ENCODE results near the gene REEP6.
"Not testable (repeated sequence)": the region's sequence is repeated elsewhere in the genome, so short reads cannot be mapped to it uniquely, and the experiment has no call there.

REEP6 gene

DNA sequence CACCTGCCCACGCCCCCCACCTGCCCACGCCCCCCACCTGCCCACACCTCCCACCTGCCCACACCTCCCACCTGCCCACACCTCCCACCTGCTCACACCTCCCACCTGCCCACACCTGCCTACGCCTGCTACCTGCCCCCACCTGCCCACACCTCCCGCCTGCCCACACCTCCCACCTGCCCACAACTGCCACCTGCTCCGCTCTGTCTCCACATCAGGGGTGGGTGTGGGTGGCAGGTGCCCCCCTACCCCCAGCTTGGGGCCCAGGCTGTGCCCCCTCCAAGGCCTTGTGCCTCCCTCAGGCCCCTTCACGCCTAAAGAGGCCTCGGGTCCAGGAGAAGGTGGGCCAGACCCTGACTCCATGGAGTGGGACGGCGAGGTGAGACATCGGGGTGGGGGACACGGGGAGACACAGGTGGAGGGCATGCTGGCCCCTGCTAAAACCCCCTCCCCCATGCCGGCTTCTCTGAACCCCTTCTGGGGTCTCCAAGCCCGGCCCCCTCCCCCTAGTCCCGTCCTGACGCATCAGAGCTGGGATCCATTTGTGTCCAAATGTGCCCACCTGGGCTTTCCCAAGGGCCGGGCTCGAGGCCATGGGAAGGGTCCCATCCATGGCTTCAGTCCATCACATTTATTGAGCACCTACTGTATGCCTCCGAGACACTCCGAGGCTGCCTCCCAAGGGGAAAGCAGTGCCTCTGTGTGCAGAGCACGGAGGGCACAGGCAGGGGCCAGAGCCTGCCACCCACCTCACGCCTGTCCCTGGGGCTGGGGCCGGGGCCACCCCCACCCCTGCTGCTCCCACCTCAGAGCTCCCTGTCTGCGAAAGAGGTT, 37.8 kb downstream of the REEP6 start:
- Mint-ChIP-seq H3K27ac (no peak overlapping the region), H3K27me3 (ENCODE audit: low read depth, poor library complexity) (peaks cover 77% of the 10 kb centered on the region), H3K4me3 (no peak overlapping the region), H3K36me3 (ENCODE audit: low read depth) (no peaks in the 10 kb centered on the region), H3K4me1 (peaks cover 8% of the 10 kb centered on the region), H3K9me3 (no peaks in the 10 kb centered on the region)
- no peak for DNase-seq
- TF ChIP-seq, protein P1, sequence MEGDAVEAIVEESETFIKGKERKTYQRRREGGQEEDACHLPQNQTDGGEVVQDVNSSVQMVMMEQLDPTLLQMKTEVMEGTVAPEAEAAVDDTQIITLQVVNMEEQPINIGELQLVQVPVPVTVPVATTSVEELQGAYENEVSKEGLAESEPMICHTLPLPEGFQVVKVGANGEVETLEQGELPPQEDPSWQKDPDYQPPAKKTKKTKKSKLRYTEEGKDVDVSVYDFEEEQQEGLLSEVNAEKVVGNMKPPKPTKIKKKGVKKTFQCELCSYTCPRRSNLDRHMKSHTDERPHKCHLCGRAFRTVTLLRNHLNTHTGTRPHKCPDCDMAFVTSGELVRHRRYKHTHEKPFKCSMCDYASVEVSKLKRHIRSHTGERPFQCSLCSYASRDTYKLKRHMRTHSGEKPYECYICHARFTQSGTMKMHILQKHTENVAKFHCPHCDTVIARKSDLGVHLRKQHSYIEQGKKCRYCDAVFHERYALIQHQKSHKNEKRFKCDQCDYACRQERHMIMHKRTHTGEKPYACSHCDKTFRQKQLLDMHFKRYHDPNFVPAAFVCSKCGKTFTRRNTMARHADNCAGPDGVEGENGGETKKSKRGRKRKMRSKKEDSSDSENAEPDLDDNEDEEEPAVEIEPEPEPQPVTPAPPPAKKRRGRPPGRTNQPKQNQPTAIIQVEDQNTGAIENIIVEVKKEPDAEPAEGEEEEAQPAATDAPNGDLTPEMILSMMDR (IDR thresholded peaks at IDR 0.05) = no peak

DNA sequence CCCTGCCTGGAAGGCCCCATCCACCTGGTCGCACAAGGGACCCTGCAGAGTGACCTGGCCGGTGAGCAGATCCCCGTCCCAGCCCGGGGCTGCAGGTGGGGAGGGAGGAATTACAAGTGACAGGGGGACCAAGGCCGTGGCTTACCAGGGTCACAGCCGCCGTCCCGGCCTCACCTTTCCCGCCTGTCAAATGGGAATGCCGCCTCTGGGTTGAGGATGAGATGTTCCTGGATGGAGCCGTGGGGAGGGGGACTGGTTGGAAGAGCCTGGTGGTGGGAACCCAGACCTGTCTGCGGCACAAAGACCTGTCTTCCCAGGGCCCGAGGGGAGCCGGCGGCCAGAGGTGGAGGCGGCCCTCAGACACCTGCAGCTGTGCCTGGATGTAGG, 38.4 kb downstream of the REEP6 start:
- Mint-ChIP-seq H3K9me3 (no peaks in the 10 kb centered on the region), H3K27me3 (ENCODE audit: low read depth, poor library complexity) (peaks cover 78% of the 10 kb centered on the region), H3K36me3 (ENCODE audit: low read depth) (no peaks in the 10 kb centered on the region), H3K4me1 (peaks cover 6% of the 10 kb centered on the region), H3K4me3 (no peak overlapping the region), H3K27ac (no peak overlapping the region)
- TF ChIP-seq, protein P1 (IDR thresholded peaks at IDR 0.05) = no peak
- DNase-seq = no peak

DNA sequence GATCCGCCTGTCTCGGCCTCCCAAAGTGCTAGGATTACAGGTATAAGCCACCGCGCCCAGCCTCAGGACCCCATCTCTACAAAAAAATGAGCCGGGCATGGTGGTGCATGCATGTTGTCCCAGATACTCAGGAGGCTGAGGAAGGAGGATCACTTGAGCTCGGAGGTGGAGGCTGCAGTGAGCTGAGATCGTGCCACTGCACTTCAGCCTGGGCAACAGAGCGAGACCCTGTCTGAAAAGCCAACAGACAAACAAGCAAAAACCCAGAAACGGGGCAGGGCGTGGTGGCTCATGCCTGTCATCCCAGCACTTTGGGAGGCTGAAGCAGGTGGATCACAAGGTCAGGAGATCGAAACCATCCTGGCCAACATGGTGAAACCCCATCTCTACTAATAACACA, 39.9 kb downstream of the REEP6 start:
- H3K9me3 Mint-ChIP-seq; H3K4me3 Mint-ChIP-seq; H3K4me1 Mint-ChIP-seq; H3K36me3 Mint-ChIP-seq (ENCODE audit: low read depth); DNase-seq; H3K27ac Mint-ChIP-seq: not testable (repeated sequence)
- H3K27me3 Mint-ChIP-seq (ENCODE audit: low read depth, poor library complexity) = peaks cover 69% of the 10 kb centered on the region

DNA sequence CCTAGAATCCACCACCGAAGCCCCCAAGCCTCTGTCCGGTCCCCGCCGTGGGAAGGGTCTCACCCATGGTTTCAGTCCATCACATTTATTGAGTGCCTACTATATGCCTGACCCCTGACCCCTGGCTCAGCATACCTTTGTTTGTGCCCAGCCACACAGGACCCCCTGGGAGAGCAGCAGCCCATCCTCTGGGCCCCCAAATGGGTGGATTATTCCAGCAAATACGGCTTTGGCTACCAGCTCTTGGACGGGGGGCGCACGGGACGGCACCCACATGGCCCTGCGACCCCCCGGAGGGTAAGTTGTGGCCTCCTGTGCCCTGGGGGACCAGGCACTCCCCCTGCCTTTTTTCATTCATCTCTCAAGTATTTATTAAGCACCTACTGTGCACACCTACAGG, 40.6 kb downstream of the REEP6 start:
- no peaks in the 10 kb centered on the region for H3K4me1 Mint-ChIP-seq
- H3K27ac Mint-ChIP-seq = no peak overlapping the region
- TF ChIP-seq, protein P1 (IDR thresholded peaks at IDR 0.05) = no peak
- H3K9me3 Mint-ChIP-seq = no peaks in the 10 kb centered on the region
- no peak overlapping the region for H3K4me3 Mint-ChIP-seq
- no peak for DNase-seq
- H3K27me3 Mint-ChIP-seq (ENCODE audit: low read depth, poor library complexity) = peaks cover 61% of the 10 kb centered on the region
- H3K36me3 Mint-ChIP-seq (ENCODE audit: low read depth) = no peaks in the 10 kb centered on the region

DNA sequence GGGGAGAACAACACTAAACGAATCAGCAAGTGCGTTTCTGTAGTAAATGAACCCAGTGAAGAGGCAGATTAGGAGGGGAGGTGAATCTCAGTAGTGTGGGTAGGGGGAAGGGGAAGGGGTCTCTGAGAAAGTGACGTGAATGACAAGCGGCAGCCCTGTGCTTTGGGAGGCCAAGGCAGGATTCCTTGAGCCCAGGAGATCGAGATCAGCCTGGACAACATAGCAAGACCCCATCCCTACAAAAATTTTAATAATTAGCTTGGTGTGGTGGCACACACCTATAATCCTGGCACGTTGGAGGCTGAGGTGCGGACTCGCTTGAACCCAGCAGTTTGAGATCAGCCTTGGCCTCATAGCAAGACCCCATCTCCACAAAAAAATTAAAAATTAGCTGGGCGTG, 41.0 kb downstream of the REEP6 start:
- TF ChIP-seq, protein P1 (IDR thresholded peaks at IDR 0.05) = no peak
- no peaks in the 10 kb centered on the region for H3K9me3 Mint-ChIP-seq
- H3K4me1 Mint-ChIP-seq = no peaks in the 10 kb centered on the region
- peaks cover 57% of the 10 kb centered on the region for H3K27me3 Mint-ChIP-seq (ENCODE audit: low read depth, poor library complexity)
- no peak overlapping the region for H3K4me3 Mint-ChIP-seq
- DNase-seq = no peak
- H3K36me3 Mint-ChIP-seq (ENCODE audit: low read depth) = no peaks in the 10 kb centered on the region
- no peak overlapping the region for H3K27ac Mint-ChIP-seq

DNA sequence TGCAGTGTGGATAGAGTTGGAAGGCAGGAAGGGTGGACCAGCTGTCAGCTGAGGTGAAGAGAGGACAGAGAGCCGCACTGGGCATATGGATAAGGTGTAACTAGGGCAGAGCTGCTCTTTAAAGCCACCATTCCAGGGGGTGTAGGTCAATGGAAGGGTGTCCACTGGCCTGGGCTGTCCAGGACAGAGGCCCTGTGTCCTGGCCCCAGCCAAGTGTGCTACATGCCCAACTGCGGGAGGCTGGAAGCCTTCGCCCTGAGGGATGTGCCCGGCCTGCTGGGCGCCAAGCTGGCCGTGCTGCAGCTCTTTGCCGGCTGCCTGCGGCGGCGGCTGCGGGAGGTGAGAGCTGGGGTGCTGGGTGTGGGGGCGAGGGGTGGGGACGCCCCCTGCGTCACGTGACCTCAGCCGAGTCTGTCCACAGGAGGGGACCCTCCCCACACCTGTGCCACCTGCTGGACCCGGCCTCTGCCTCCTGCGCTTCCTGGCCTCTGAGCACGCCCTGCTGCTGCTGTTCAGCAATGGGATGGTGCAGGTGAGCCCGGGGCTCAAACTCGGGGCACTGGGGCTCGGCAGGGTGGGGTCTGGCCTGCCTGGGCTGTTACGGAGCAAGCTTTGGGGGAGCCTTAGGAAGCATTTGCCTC, 42.6 kb downstream of the REEP6 start:
- H3K4me3 Mint-ChIP-seq = no peak overlapping the region
- H3K27me3 Mint-ChIP-seq (ENCODE audit: low read depth, poor library complexity) = peaks cover 55% of the 10 kb centered on the region
- H3K9me3 Mint-ChIP-seq = no peaks in the 10 kb centered on the region
- H3K27ac Mint-ChIP-seq = no peak overlapping the region
- DNase-seq = no peak
- no peaks in the 10 kb centered on the region for H3K36me3 Mint-ChIP-seq (ENCODE audit: low read depth)
- TF ChIP-seq, protein P1 (IDR thresholded peaks at IDR 0.05) = no peak
- no peaks in the 10 kb centered on the region for H3K4me1 Mint-ChIP-seq
